ENCODE measurements around the gene ARID5B.

GRCh38 chr10:61899997-61900828 lies 1.3 kb upstream of the ARID5B start:
- no peak for TF ChIP-seq CTCF (IDR thresholded peaks at IDR 0.05)
- TF ChIP-seq ZFX (IDR thresholded peaks at IDR 0.05; ENCODE audit: borderline replicate concordance), result no peak
